Left cardiac atrium (tissue), 4 donors: ENCODE results near the gene ORC2. TPM values are rescaled to one million over a fixed set of nuclear protein-coding genes. Genes with fewer than 3 reads are reported as not detected.
A peak's percentile ranks its signal among the peaks of the same experiment; 100 is the strongest.
"Not testable (repeated sequence)": the region's sequence is repeated elsewhere in the genome, so short reads cannot be mapped to it uniquely, and the experiment has no call there.

Experiments
- ATAC-seq, 2 donors: fragments of 200-7000 bp; cut with Tn5 transposase; one replicate each; pipeline ENCODE4 v1.9.1; 2020; ENCODE audit warnings: mild to moderate bottlenecking in 2 of 2, moderate library complexity in 2 of 2
- DNase-seq: peaks from one replicate; pipeline ENCODE4 v3.0.0-alpha.2; 2020
- intact Hi-C, 2 donors: fragments of 100-400 bp; cut with DNase I; formaldehyde crosslinking; loops; one replicate each; pipeline versions ENCODE4 v1.14.1 to v1.15.1; 2022 to 2023
- long read RNA-seq: library from polyadenylated mRNA; unstranded; transcript quantifications from one replicate; pipeline ENCODE4 v2.0.0, GENCODE V29; 2021
- total RNA-seq, 2 donors: library from RNA; stranded (reverse); fragmentation: NEBNext Ultra II Directional; extraction: Animal tissue kit (Norgen Biotek cat#: 25700); gene quantifications; one replicate each; pipeline ENCODE4 v1.2.1, GENCODE V29; 2021
- donor health status: DM: no; HTN: yes; CAD: no.
- donor health status: DM: no; HTN: yes; CAD: no; lungs with severe emphysema.
- donor health status: DM: yes; HTN: yes; CAD: no.
- donor health status: Dilated cardiomyopathy.

The ORC2 gene
- 10 to 100 TPM; 21.1 to 27.1 TPM for total RNA-seq
- long read RNA-seq, full-length matches to known transcripts: 4 of 7 reads
- long read RNA-seq, partial matches to known transcripts: 1 of 7 reads
- long read RNA-seq, other reads (novel, unspliced or antisense): 2 of 7 reads

- ATAC-seq: peak; percentile 99 to 100
- DNase-seq: peak; percentile 95
- intact Hi-C loops: loop anchor here in 1 of 2 donors (5.0 kb wide), 1 partner anchor 109 kb away; the partner anchor contains the start of genes HYCC2 and NDUFB3
Observed at GRCh38 chr2:200963124-200963917, at the start of gene ORC2. ORC2 (minus strand) TSS chr2:200963660; CDS start chr2:200958123, 5,537 bp downstream.

DNA sequence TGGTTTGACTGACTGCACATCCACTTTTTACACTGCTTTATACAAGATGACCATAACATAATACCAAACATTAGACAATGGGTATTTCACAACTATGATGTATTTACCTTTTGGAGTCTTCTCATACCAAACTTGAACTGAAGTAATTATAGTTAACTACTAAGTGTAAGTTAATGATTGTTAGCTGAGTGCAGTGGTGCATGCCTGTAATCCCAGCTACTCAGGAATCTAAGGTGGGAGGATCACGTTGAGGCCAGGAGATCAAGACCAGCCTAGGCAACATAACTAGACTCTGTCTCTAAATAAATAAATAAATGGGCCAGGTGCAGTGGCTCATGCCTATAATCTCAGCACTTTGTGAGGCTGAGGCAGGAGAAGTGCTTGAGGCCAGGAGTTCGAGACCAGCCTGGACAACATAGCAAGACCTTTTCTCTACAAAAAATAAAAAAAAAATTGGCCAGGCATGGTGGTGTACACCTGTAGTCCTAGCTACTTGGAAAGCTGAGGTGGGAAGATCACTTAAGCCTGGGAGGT lies 44.9 kb upstream of the ORC2 start:
- intact Hi-C loops: no loop called here
- DNase-seq: no peak
- no peak for ATAC-seq

GRCh38 chr2:201007584-201007998 lies 44.1 kb upstream of the ORC2 start:
- intact Hi-C loops: no loop called here
- DNase-seq (no peak), ATAC-seq (no peak)

DNA sequence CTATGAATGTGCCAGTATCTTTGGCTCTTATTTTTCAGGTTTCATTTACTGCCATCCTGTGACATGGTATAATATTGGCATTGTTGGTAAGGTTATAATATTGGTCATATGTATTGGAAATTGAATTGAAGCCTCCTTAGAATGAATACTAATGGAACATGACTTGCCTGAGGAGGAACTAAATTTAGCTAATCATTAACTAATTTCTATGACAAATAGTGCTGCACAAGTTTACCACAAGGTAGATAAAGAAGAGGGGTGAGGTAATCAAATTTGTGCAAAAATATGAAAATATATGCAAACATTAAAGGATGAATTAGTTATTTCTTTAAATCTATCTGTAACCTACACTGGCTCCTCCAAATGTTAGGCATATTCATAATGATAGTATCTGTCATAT lies 43.2 kb upstream of the ORC2 start:
- intact Hi-C loops: no loop called here
- ATAC-seq: no peak
- DNase-seq: no peak

GRCh38 chr2:201004370-201004769 lies 40.9 kb upstream of the ORC2 start:
- ATAC-seq (no peak), DNase-seq (no peak)
- intact Hi-C loops: no loop called here

- DNase-seq (no peak), ATAC-seq (no peak)
- intact Hi-C loops: no loop called here
Observed at GRCh38 chr2:200993097-200993496, 29.6 kb upstream of the ORC2 start.

GRCh38 chr2:200987137-200987536 lies 23.7 kb upstream of the ORC2 start:
- no peak for ATAC-seq
- intact Hi-C loops: no loop called here
- no peak for DNase-seq

DNA sequence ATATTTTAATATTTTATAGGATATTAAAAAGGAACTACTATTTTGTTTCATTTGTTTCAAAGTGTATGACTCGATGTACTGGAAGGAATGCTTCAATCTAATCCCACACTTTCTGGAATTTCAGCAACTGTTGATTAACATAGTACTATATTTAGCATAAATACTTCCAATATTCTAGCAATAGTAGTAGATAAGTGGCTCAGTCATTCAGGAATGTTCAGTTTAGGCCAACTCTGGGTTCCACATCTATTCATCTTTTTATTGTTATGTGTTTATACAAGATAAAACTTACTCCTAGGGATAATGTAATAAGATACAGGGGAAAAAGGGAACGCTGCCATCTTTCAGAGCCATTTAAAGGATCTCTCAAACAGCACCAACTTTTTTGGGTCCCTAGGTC lies 22.3 kb upstream of the ORC2 start:
- DNase-seq (no peak), ATAC-seq (no peak)
- intact Hi-C loops: no loop called here

DNA sequence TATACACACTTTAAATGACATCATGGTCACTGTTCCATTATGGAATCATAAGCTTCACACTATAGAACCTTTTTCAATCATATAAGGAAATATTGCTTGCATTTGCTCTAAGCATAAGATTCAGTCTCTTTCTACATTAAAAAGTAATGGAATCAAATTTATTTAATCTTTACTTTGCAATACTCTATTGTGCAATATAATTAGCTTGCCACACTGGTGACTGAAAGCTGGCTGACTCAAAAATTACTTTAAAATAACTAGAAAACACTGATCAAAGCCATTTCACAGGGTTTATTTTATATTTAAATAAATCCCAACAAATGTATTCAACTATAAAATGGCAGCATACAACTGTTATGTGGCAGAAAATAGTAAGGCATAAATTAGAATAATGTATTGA lies 13.2 kb upstream of the ORC2 start:
- ATAC-seq: no peak
- DNase-seq: no peak
- intact Hi-C loops: no loop called here

DNA sequence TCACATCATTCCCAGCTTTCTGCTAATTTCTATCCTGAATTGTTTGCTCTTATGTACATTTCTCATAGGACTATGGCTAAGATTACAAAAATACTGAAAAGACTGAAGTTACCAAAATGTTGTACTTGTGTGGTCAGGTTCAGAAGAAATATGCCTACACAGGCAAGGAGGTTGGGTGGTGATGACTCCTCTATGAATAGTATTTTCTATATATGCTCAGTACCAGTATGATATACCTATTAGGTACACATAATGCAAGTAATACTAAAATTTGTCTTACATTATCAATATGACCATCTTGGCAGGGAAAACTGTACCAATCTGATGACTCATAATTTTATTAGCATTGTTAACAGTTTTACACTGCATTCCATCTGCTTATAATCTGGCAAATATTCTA lies 12.2 kb upstream of the ORC2 start:
- ATAC-seq (no peak), DNase-seq (no peak)
- intact Hi-C loops: no loop called here

GRCh38 chr2:200970057-200970456 lies 6.6 kb upstream of the ORC2 start:
- ATAC-seq, DNase-seq, intact Hi-C loops: not testable (repeated sequence)

GRCh38 chr2:200968735-200969134 lies 5.3 kb upstream of the ORC2 start:
- intact Hi-C loops: no loop called here
- ATAC-seq: no peak
- no peak for DNase-seq

DNA sequence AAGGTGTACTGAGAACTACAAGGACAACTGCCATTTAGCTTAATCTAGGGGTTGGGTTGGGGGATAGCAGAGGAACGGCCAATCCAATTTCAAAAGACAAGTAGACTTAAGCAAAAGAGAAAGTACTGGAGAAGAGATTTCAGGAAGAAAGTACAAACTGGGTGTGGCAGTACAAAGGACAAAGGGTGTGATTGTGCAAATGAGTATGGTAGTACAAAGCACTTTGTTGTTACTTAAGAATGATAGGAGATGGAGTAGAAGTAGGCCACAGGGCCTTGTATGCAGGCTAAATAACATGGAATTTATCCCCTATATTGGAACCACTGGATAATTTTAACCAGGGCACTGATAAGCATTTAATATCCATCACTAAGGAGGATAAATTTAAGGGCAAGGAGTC lies 4.7 kb upstream of the ORC2 start:
- intact Hi-C loops: no loop called here
- ATAC-seq: no peak
- DNase-seq: no peak

- no peak for DNase-seq
- intact Hi-C loops: no loop called here
- no peak for ATAC-seq
Observed at GRCh38 chr2:200966770-200967169, 3.3 kb upstream of the ORC2 start.

- no peak for ATAC-seq
- intact Hi-C loops: loop anchor here in 1 of 2 donors (5.0 kb wide), 1 partner anchor 108 kb away; the partner anchor contains the start of genes HYCC2 and NDUFB3
Observed at GRCh38 chr2:200964498-200964897, 1.0 kb upstream of the ORC2 start.

GRCh38 chr2:200963918-200964252 lies 425 bp upstream of the ORC2 start:
- intact Hi-C loops: loop anchor here in 1 of 2 donors (5.0 kb wide), 1 partner anchor 108 kb away; the partner anchor contains the start of genes HYCC2 and NDUFB3
- not testable (repeated sequence) for ATAC-seq, DNase-seq

More at GRCh38 chr2:200964498-200964897, 1.0 kb upstream of the ORC2 start:
- no peak for DNase-seq

GRCh38 chr2:200962811-200963123 lies 693 bp downstream of the ORC2 start:
- intact Hi-C loops: loop anchor here in 1 of 2 donors (5.0 kb wide), 1 partner anchor 110 kb away; the partner anchor contains the start of genes HYCC2 and NDUFB3
- DNase-seq (no peak), ATAC-seq (peak; percentile 39 to 45)

DNA sequence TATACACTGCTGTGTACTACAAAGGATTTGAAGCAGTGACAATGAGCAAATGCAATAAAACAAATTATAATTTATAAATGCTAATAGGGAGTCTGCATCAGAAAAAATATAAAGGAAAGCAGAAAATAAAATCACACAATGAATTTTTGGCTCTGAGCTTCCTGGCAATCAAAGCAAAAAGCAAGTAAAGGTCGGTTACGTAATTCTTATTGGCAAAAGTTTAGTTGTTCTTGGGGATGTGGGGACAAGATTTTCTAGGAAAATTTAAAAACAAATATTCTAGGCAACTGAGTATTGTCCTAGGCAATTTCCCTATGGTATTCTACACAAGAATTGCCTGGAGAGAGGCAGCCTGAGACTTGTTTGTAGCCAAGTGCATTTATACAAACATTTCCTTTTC lies 1.8 kb downstream of the ORC2 start:
- intact Hi-C loops: loop anchor here in 1 of 2 donors (5.0 kb wide), 1 partner anchor 111 kb away; the partner anchor contains the start of genes HYCC2 and NDUFB3
- DNase-seq (no peak), ATAC-seq (no peak)

DNA sequence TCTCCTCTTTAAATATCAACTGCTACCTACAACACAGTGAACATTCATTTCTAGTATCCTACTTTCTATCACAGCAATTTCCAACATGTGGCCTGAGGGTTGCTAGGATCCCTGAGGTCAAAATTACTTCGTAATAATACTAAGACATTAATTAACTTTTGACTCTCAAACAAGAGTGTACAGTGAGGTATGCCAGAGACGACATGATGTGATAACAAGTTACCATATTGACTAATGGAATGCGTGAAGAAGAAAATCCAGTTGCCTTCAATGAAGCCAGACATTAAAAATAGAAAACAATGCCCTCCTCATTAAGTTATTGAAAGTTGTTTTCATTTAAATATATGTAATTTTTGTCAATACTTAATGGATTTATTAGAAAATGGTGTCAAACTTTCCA lies 13.1 kb downstream of the ORC2 start:
- ATAC-seq: no peak
- no peak for DNase-seq
- intact Hi-C loops: no loop called here

- intact Hi-C loops: no loop called here
- DNase-seq (no peak), ATAC-seq (no peak)
Observed at GRCh38 chr2:200945395-200945729, 18.1 kb downstream of the ORC2 start.
